ENCODE data around the gene LPCAT1.
"Not testable (repeated sequence)": the region's sequence is repeated elsewhere in the genome, so short reads cannot be mapped to it uniquely, and the experiment has no call there.

Gene LPCAT1

GRCh38 chr5:1428107-1428506 is 95.7 kb downstream of the LPCAT1 start:
- peaks cover 0 to 2% of the 10 kb centered on the region in 2 donors for H3K27me3 ChIP-seq (ENCODE audit: control insufficient read depth in 1 of 2, insufficient read depth in 2 of 2, low read length in 2 of 2)
- H3K27ac ChIP-seq (ENCODE audit: low read length): no peak overlapping the region
- H3K4me3 ChIP-seq (ENCODE audit: low read length in 2 of 2): no peak overlapping the region
- H3K9me3 ChIP-seq (ENCODE audit: control insufficient read depth in 2 of 2, low read length in 2 of 2): peaks cover 16 to 41% of the 10 kb centered on the region in 2 donors
- H3K9ac ChIP-seq (ENCODE audit: low read length in 2 of 2): no peak overlapping the region
- no peaks in the 10 kb centered on the region for H3K4me1 ChIP-seq (ENCODE audit: control insufficient read depth, insufficient read depth, low read length)
- H3K36me3 ChIP-seq (ENCODE audit: control insufficient read depth in 2 of 2, insufficient read depth in 2 of 2, low read length in 2 of 2): no peaks in the 10 kb centered on the region

DNA sequence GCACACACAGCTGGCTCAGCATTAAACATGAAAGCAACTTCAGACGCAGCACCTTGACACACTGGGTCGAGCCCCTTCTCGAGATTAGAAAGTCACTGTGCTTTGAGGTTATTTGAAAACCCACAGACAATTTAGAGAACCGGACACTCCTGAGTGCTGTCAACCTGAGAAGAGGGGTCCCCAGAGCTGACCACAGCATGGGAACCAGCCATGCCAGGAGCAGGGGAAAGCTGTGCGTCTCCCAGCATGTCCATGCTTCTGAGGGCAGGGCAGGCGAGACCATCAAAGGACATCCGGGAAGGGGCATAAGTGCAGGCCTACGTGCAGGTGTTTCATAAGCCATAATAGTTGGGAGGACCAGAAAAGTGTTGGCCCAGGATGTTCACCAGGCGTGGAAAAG is 99.0 kb downstream of the LPCAT1 start:
- peaks cover 16 to 27% of the 10 kb centered on the region in 2 donors for H3K9me3 ChIP-seq (ENCODE audit: control insufficient read depth in 2 of 2, low read length in 2 of 2)
- H3K36me3 ChIP-seq (ENCODE audit: control insufficient read depth in 2 of 2, insufficient read depth in 2 of 2, low read length in 2 of 2): no peaks in the 10 kb centered on the region
- H3K27me3 ChIP-seq (ENCODE audit: control insufficient read depth in 1 of 2, insufficient read depth in 2 of 2, low read length in 2 of 2): peaks cover 0 to 2% of the 10 kb centered on the region in 2 donors
- H3K27ac ChIP-seq (ENCODE audit: low read length): no peak overlapping the region
- H3K4me1 ChIP-seq (ENCODE audit: control insufficient read depth, insufficient read depth, low read length): no peaks in the 10 kb centered on the region
- no peak overlapping the region for H3K4me3 ChIP-seq (ENCODE audit: low read length in 2 of 2)
- no peak overlapping the region for H3K9ac ChIP-seq (ENCODE audit: low read length in 2 of 2)

DNA sequence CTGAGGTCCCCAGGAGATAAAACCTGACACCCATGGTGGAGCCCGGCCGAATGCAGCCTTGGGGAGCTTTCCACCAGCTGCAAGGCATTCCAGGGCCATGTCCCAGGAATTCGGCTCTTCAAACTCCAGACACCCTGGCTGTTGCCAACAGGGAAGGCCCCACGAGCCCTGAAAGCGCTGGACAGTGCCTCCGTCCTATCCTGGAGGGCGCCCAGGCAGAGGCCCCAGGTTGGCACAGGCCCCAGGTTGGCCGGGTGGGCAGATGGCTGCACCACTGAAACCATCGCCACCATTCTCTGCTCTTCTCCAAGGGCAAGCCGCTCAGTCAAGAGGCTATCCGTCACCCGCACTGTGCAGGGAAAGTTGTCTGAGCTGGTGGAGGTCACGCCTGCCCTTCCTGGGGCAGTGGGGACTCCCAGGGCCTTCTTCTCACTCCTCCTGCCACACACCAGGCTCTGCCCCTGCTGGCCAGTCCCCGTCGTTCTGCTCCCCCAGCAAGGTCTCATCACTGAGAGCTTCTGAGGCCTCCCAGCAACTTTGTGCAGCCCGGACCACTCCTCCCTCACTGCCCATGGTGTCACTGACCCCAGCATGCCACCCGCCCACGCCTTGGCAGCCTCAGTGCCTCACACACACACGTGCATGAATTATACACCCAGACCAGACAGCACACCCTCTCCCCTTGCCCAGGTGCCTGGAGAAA is 99.7 kb downstream of the LPCAT1 start:
- Histone ChIP-seq H3K4me3 (ENCODE audit: low read length in 2 of 2) (no peak overlapping the region), H3K27ac (ENCODE audit: low read length) (no peak overlapping the region), H3K4me1 (ENCODE audit: control insufficient read depth, insufficient read depth, low read length) (no peaks in the 10 kb centered on the region), H3K9ac (ENCODE audit: low read length in 2 of 2) (no peak overlapping the region), H3K36me3 (ENCODE audit: control insufficient read depth in 2 of 2, insufficient read depth in 2 of 2, low read length in 2 of 2) (no peaks in the 10 kb centered on the region), H3K9me3 (ENCODE audit: control insufficient read depth in 2 of 2, low read length in 2 of 2) (peaks cover 16 to 21% of the 10 kb centered on the region in 2 donors), H3K27me3 (ENCODE audit: control insufficient read depth in 1 of 2, insufficient read depth in 2 of 2, low read length in 2 of 2) (peaks cover 0 to 2% of the 10 kb centered on the region in 2 donors)

DNA sequence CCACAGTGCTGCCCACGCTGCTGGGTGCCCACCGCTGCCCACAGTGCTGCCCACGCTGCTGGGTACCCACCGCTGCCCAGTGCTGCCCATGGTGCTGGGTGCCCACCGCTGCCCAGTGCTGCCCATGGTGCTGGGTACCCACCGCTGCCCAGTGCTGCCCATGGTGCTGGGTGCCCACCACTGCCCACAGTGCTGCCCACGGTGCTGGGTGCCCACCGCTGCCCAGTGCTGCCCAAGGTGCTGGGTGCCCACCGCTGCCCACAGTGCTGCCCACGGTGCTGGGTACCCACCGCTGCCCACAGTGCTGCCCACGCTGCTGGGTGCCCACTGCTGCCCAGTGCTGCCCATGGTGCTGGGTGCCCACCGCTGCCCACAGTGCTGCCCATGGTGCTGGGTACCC is 101.2 kb downstream of the LPCAT1 start:
- H3K27me3 ChIP-seq (ENCODE audit: control insufficient read depth in 1 of 2, insufficient read depth in 2 of 2, low read length in 2 of 2); H3K27ac ChIP-seq (ENCODE audit: low read length); H3K4me3 ChIP-seq (ENCODE audit: low read length in 2 of 2); H3K9ac ChIP-seq (ENCODE audit: low read length in 2 of 2); H3K4me1 ChIP-seq (ENCODE audit: control insufficient read depth, insufficient read depth, low read length); H3K36me3 ChIP-seq (ENCODE audit: control insufficient read depth in 2 of 2, insufficient read depth in 2 of 2, low read length in 2 of 2): not testable (repeated sequence)
- H3K9me3 ChIP-seq (ENCODE audit: control insufficient read depth in 2 of 2, low read length in 2 of 2): peaks cover 8 to 12% of the 10 kb centered on the region in 2 donors

DNA sequence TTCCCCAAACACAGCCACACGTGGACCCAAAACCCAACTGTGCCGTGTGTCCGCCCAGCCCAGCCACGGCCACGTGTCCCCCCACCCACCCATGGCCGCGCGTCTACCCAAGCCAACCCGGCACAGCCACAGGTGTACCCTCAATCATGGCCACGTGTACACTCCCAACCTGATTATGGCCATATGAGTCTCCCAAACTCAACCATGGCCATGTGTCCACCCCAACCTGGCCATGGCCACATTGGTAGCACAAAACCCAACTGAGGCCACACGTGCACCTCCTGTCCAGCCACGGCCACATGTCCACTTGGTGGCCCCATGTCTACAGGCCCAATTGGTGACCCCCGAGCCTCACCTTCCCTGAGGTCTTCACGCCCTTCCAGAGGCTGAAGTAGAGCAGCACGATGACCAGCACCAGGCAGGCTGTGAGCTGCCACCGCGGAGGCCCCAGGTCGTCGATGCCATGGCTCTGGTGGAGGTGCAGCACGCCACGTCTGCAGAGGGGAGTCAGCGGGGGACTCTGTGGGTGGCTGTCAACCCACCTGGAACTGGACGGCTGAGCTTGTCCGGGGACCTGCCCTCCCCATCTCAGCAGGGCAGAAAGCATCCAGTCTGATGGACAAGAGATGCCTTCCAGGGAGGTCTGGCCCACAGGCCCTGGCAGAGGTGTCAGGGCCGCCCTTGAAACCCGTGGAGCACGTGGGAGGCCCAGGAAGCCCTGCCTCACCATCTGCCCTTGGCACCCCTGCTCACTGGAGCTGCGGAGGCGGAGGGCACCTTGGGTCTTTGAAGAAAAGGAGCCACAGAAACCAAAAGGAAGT is 102.0 kb downstream of the LPCAT1 start:
- no peaks in the 10 kb centered on the region for H3K4me1 ChIP-seq (ENCODE audit: control insufficient read depth, insufficient read depth, low read length)
- no peak overlapping the region for H3K27ac ChIP-seq (ENCODE audit: low read length)
- H3K36me3 ChIP-seq (ENCODE audit: control insufficient read depth in 2 of 2, insufficient read depth in 2 of 2, low read length in 2 of 2): no peaks in the 10 kb centered on the region
- peaks cover 6 to 10% of the 10 kb centered on the region in 2 donors for H3K9me3 ChIP-seq (ENCODE audit: control insufficient read depth in 2 of 2, low read length in 2 of 2)
- peaks cover 0 to 2% of the 10 kb centered on the region in 2 donors for H3K27me3 ChIP-seq (ENCODE audit: control insufficient read depth in 1 of 2, insufficient read depth in 2 of 2, low read length in 2 of 2)
- H3K4me3 ChIP-seq (ENCODE audit: low read length in 2 of 2): no peak overlapping the region
- H3K9ac ChIP-seq (ENCODE audit: low read length in 2 of 2): no peak overlapping the region

GRCh38 chr5:1420211-1421195 is 103.3 kb downstream of the LPCAT1 start:
- Histone ChIP-seq H3K27me3 (ENCODE audit: control insufficient read depth in 1 of 2, insufficient read depth in 2 of 2, low read length in 2 of 2) (peaks cover 0 to 2% of the 10 kb centered on the region in 2 donors), H3K4me1 (ENCODE audit: control insufficient read depth, insufficient read depth, low read length) (no peaks in the 10 kb centered on the region), H3K36me3 (ENCODE audit: control insufficient read depth in 2 of 2, insufficient read depth in 2 of 2, low read length in 2 of 2) (no peaks in the 10 kb centered on the region), H3K9ac (ENCODE audit: low read length in 2 of 2) (no peak overlapping the region), H3K27ac (ENCODE audit: low read length) (no peak overlapping the region), H3K4me3 (ENCODE audit: low read length in 2 of 2) (no peak overlapping the region), H3K9me3 (ENCODE audit: control insufficient read depth in 2 of 2, low read length in 2 of 2) (peaks cover 0 to 7% of the 10 kb centered on the region in 2 donors)

DNA sequence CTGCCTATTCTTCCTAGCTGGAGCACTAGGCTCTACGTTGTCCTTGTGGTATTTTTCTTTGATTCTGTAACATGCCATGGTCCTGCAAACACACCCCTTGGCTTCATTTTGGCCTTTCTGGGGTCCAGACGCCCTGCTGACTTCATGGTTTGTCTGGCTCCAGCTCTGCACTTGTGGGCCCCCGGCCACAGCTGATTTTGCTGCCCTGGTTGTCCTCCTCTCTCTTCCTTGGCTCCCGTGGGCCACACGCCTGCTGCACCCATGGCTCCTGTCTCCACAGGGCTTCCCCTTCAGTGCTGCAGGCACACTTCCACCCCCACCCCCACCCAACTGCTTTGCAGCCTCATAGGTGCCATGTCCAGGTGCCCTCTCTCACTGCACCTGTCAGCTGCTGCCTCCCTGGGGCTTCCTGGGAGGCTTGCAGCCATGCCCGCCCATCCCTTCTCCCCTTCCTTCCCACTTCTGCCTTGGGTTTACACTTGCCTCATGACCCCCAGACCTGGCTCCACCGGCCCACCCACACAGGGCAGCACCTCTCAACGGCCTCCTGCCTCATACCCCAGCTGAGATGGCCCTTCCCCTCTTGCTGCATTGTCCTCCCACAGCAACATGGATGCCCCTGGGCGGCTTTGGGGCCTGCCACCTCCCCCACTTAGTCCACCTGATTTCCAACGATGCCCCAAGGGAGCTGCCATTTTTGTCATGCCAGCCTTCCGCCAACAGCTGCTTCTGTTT is 104.1 kb downstream of the LPCAT1 start:
- Histone ChIP-seq H3K27ac (ENCODE audit: low read length) (no peak overlapping the region), H3K4me1 (ENCODE audit: control insufficient read depth, insufficient read depth, low read length) (no peaks in the 10 kb centered on the region), H3K36me3 (ENCODE audit: control insufficient read depth in 2 of 2, insufficient read depth in 2 of 2, low read length in 2 of 2) (no peaks in the 10 kb centered on the region), H3K27me3 (ENCODE audit: control insufficient read depth in 1 of 2, insufficient read depth in 2 of 2, low read length in 2 of 2) (peaks cover 0 to 2% of the 10 kb centered on the region in 2 donors), H3K9me3 (ENCODE audit: control insufficient read depth in 2 of 2, low read length in 2 of 2) (peaks cover 0 to 3% of the 10 kb centered on the region in 2 donors), H3K4me3 (ENCODE audit: low read length in 2 of 2) (no peak overlapping the region), H3K9ac (ENCODE audit: low read length in 2 of 2) (no peak overlapping the region)

- Histone ChIP-seq H3K9me3 (ENCODE audit: control insufficient read depth in 2 of 2, low read length in 2 of 2) (no peaks in the 10 kb centered on the region), H3K9ac (ENCODE audit: low read length in 2 of 2) (no peak overlapping the region), H3K4me1 (ENCODE audit: control insufficient read depth, insufficient read depth, low read length) (no peaks in the 10 kb centered on the region), H3K36me3 (ENCODE audit: control insufficient read depth in 2 of 2, insufficient read depth in 2 of 2, low read length in 2 of 2) (no peaks in the 10 kb centered on the region), H3K4me3 (ENCODE audit: low read length in 2 of 2) (no peak overlapping the region), H3K27me3 (ENCODE audit: control insufficient read depth in 1 of 2, insufficient read depth in 2 of 2, low read length in 2 of 2) (peaks cover 0 to 2% of the 10 kb centered on the region in 2 donors), H3K27ac (ENCODE audit: low read length) (no peak overlapping the region)
Observed at GRCh38 chr5:1418921-1419280, 104.9 kb downstream of the LPCAT1 start.

GRCh38 chr5:1418238-1418920 is 105.4 kb downstream of the LPCAT1 start:
- no peak overlapping the region for H3K27ac ChIP-seq (ENCODE audit: low read length)
- no peaks in the 10 kb centered on the region for H3K4me1 ChIP-seq (ENCODE audit: control insufficient read depth, insufficient read depth, low read length)
- H3K36me3 ChIP-seq (ENCODE audit: control insufficient read depth in 2 of 2, insufficient read depth in 2 of 2, low read length in 2 of 2): no peaks in the 10 kb centered on the region
- no peak overlapping the region for H3K4me3 ChIP-seq (ENCODE audit: low read length in 2 of 2)
- no peak overlapping the region for H3K9ac ChIP-seq (ENCODE audit: low read length in 2 of 2)
- peaks cover 3 to 5% of the 10 kb centered on the region in 2 donors for H3K27me3 ChIP-seq (ENCODE audit: control insufficient read depth in 1 of 2, insufficient read depth in 2 of 2, low read length in 2 of 2)
- H3K9me3 ChIP-seq (ENCODE audit: control insufficient read depth in 2 of 2, low read length in 2 of 2): no peaks in the 10 kb centered on the region

Data from stomach smooth muscle (tissue), 2 donors.